OCI-LY1 (cell line): Measurements from ENCODE around the gene TCEAL3.

Experiments used
- CTCF ChIP-seq: fragments of 200-600 bp; sonication (generic), shearing (Covaris generic); IDR thresholded peaks from 2 replicates; pipeline ENCODE4 v1.5.1; 2017; ENCODE audit warnings: mild to moderate bottlenecking, antibody characterized with exemption, low read length, moderate library complexity, mixed read lengths
- EZH2 ChIP-seq: fragments of 200-600 bp; sonication (generic), shearing (Covaris generic); IDR thresholded peaks from 2 replicates; pipeline ENCODE4 v1.8.0; 2017; ENCODE audit warnings: borderline replicate concordance, mixed run types, mild to moderate bottlenecking, antibody characterized with exemption, low read length, moderate library complexity, mixed read lengths

- TF ChIP-seq CTCF (no peak), EZH2 (no peak)
Observed at GRCh38 chrX:103571121-103571520, 36.6 kb upstream of the TCEAL3 start.
